ENCODE data around the gene DUS4L. TPM values are rescaled to one million over a fixed set of nuclear protein-coding genes. Genes with fewer than 3 reads are reported as not detected.
"Not testable (repeated sequence)": the region's sequence is repeated elsewhere in the genome, so short reads cannot be mapped to it uniquely, and the experiment has no call there.

DUS4L gene
- total RNA-seq, 1 experiment from 2014 or later: 15.3 TPM

DNA sequence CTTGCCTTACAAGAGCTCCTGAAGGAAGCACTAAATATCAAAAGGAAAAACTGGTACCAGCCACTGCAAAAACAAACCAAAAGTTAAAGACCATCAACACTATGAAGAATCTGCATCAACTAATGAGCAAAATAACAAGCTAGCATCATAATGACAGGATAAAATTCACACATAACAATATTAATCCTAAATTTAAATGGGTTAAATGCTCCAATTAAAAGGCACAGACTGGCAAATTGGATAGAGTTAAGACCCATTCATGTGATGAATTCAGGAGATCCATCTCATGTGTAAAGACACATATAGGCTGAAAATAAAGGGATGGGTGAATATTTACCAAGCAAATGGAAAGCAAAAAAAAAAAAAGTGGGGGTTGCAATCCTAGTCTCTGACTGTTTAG is 29.6 kb upstream of the DUS4L start (continued):
- TF ChIP-seq, protein P1, sequence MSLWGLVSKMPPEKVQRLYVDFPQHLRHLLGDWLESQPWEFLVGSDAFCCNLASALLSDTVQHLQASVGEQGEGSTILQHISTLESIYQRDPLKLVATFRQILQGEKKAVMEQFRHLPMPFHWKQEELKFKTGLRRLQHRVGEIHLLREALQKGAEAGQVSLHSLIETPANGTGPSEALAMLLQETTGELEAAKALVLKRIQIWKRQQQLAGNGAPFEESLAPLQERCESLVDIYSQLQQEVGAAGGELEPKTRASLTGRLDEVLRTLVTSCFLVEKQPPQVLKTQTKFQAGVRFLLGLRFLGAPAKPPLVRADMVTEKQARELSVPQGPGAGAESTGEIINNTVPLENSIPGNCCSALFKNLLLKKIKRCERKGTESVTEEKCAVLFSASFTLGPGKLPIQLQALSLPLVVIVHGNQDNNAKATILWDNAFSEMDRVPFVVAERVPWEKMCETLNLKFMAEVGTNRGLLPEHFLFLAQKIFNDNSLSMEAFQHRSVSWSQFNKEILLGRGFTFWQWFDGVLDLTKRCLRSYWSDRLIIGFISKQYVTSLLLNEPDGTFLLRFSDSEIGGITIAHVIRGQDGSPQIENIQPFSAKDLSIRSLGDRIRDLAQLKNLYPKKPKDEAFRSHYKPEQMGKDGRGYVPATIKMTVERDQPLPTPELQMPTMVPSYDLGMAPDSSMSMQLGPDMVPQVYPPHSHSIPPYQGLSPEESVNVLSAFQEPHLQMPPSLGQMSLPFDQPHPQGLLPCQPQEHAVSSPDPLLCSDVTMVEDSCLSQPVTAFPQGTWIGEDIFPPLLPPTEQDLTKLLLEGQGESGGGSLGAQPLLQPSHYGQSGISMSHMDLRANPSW (CRISPR knock-in tag; conservative IDR thresholded peaks at IDR 0.05; ENCODE audit: low read depth): no peak
- TF ChIP-seq RELA (CRISPR knock-in tag; IDR thresholded peaks at IDR 0.05; ENCODE audit: borderline replicate concordance) (no peak), FOXP1 (CRISPR knock-in tag; IDR thresholded peaks at IDR 0.05; ENCODE audit: borderline replicate concordance) (no peak)
- TF ChIP-seq, protein P2, sequence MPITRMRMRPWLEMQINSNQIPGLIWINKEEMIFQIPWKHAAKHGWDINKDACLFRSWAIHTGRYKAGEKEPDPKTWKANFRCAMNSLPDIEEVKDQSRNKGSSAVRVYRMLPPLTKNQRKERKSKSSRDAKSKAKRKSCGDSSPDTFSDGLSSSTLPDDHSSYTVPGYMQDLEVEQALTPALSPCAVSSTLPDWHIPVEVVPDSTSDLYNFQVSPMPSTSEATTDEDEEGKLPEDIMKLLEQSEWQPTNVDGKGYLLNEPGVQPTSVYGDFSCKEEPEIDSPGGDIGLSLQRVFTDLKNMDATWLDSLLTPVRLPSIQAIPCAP (CRISPR knock-in tag; IDR thresholded peaks at IDR 0.05): no peak
- TF ChIP-seq, protein P3, sequence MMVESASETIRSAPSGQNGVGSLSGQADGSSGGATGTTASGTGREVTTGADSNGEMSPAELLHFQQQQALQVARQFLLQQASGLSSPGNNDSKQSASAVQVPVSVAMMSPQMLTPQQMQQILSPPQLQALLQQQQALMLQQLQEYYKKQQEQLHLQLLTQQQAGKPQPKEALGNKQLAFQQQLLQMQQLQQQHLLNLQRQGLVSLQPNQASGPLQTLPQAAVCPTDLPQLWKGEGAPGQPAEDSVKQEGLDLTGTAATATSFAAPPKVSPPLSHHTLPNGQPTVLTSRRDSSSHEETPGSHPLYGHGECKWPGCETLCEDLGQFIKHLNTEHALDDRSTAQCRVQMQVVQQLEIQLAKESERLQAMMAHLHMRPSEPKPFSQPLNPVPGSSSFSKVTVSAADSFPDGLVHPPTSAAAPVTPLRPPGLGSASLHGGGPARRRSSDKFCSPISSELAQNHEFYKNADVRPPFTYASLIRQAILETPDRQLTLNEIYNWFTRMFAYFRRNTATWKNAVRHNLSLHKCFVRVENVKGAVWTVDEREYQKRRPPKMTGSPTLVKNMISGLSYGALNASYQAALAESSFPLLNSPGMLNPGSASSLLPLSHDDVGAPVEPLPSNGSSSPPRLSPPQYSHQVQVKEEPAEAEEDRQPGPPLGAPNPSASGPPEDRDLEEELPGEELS (CRISPR knock-in tag; IDR thresholded peaks at IDR 0.05): no peak
- TF ChIP-seq, protein P4, sequence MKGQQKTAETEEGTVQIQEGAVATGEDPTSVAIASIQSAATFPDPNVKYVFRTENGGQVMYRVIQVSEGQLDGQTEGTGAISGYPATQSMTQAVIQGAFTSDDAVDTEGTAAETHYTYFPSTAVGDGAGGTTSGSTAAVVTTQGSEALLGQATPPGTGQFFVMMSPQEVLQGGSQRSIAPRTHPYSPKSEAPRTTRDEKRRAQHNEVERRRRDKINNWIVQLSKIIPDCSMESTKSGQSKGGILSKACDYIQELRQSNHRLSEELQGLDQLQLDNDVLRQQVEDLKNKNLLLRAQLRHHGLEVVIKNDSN (CRISPR knock-in tag; IDR thresholded peaks at IDR 0.05): no peak

DNA sequence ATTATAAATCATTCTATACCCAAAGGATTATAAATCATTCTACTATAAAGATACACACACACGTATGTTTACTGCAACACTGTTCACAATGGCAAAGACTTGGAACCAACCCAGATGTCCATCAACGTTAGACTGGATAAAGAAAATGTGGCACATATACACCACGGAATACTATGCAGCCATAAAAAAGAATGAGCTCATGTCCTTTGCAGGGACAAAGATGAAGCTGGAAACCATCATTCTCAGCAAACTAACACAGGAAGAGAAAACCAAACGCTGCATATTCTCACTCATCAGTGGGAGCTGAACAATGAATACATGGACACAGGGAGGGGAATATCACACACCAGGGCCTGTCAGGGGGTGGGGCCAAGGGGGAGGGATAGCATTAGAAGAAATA is 26.5 kb upstream of the DUS4L start:
- POLR2A ChIA-PET; H3K27ac Mint-ChIP-seq; H3K27me3 Mint-ChIP-seq (ENCODE audit: low read depth); CTCF ChIA-PET; ATAC-seq; H3K4me3 Mint-ChIP-seq; DNase-seq (ENCODE audit: low spot score): not testable (repeated sequence)
- H3K4me1 Mint-ChIP-seq: peaks cover 12% of the 10 kb centered on the region
- H3K36me3 Mint-ChIP-seq: peaks cover 12% of the 10 kb centered on the region
- H3K9me3 Mint-ChIP-seq: peaks cover 11% of the 10 kb centered on the region

DNA sequence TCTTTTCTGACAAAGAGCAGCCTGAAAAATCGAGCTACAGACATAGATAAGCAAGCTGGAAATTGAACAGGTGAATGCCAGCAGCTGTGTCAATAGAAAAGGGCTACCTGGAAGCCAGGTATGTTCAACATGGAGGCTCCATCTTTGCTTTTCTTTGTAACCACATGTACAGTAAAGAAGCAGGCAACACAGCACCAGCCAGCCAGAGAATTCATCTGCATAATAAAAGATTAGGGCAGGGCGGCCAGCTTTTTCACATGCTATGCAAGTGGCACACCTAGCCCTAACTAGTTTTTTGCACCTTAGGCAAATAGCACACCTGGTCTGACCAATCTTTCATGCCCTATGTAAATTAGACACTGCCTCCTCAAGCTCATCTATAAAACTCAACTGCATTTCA is 25.8 kb upstream of the DUS4L start:
- ChIA-PET POLR2A (no interaction called here), CTCF (no interaction called here)
- no peak for DNase-seq (ENCODE audit: low spot score)
- H3K27me3 Mint-ChIP-seq (ENCODE audit: low read depth): no peaks in the 10 kb centered on the region
- H3K36me3 Mint-ChIP-seq: peaks cover 14% of the 10 kb centered on the region
- peaks cover 11% of the 10 kb centered on the region for H3K9me3 Mint-ChIP-seq
- peak; percentile 47; the same call in 1 of the 2 replicates for ATAC-seq
- peak overlapping the region; percentile 37; the same call in 1 of the 2 replicates for H3K27ac Mint-ChIP-seq
- H3K4me1 Mint-ChIP-seq: peaks cover 12% of the 10 kb centered on the region
- H3K4me3 Mint-ChIP-seq: no peak overlapping the region
- no peak for TF ChIP-seq NR2C2 (CRISPR knock-in tag; IDR thresholded peaks at IDR 0.05)
- no peak for TF ChIP-seq RORB (CRISPR knock-in tag; IDR thresholded peaks at IDR 0.05)
- TF ChIP-seq, protein P5, sequence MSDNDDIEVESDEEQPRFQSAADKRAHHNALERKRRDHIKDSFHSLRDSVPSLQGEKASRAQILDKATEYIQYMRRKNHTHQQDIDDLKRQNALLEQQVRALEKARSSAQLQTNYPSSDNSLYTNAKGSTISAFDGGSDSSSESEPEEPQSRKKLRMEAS (CRISPR knock-in tag; IDR thresholded peaks at IDR 0.05): no peak
- TF ChIP-seq OVOL2 (CRISPR knock-in tag; IDR thresholded peaks at IDR 0.05; ENCODE audit: borderline replicate concordance): no peak
- TF ChIP-seq, protein P6, sequence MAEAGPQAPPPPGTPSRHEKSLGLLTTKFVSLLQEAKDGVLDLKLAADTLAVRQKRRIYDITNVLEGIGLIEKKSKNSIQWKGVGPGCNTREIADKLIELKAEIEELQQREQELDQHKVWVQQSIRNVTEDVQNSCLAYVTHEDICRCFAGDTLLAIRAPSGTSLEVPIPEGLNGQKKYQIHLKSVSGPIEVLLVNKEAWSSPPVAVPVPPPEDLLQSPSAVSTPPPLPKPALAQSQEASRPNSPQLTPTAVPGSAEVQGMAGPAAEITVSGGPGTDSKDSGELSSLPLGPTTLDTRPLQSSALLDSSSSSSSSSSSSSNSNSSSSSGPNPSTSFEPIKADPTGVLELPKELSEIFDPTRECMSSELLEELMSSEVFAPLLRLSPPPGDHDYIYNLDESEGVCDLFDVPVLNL (CRISPR knock-in tag; IDR thresholded peaks at IDR 0.05; ENCODE audit: borderline replicate concordance, low read depth): no peak
- TF ChIP-seq ZNF138 (CRISPR knock-in tag; conservative IDR thresholded peaks at IDR 0.05): no peak
- TF ChIP-seq, protein P7, sequence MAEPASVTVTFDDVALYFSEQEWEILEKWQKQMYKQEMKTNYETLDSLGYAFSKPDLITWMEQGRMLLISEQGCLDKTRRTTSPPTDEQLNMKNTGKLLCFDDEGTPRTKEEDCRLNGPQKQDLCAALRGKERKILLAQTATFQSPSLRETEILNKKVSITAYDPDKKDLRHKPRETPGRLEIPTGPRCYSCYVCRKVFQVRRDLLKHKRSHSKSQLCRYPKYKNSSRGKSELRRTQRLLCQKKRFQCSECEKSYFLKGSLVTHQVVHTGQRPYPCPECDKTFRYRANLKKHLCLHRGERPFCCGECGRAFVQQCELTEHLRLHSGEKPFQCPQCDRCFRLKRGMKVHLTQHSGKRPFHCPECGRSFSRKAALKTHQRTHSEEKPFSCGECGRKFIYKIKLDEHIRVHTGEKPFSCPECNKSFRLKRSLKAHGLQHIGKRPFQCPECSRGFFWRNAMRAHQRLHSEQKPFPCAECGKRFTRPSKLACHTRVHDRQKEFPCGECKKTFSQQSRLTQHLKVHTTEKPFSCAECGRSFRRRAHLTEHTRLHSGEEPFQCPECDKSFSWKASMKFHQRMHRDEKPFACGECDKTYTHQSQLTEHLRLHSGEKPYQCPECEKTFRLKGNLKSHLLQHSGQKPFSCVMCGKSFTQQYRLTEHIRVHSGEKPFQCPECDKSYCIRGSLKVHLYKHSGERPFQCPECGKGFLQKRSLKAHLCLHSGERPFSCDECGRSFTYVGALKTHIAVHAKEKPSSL (CRISPR knock-in tag; conservative IDR thresholded peaks at IDR 0.05): no peak
- no peak for TF ChIP-seq CREB1 (CRISPR knock-in tag; IDR thresholded peaks at IDR 0.05)
- no peak for TF ChIP-seq ZNF416 (CRISPR knock-in tag; IDR thresholded peaks at IDR 0.05)
- TF ChIP-seq, protein P8, sequence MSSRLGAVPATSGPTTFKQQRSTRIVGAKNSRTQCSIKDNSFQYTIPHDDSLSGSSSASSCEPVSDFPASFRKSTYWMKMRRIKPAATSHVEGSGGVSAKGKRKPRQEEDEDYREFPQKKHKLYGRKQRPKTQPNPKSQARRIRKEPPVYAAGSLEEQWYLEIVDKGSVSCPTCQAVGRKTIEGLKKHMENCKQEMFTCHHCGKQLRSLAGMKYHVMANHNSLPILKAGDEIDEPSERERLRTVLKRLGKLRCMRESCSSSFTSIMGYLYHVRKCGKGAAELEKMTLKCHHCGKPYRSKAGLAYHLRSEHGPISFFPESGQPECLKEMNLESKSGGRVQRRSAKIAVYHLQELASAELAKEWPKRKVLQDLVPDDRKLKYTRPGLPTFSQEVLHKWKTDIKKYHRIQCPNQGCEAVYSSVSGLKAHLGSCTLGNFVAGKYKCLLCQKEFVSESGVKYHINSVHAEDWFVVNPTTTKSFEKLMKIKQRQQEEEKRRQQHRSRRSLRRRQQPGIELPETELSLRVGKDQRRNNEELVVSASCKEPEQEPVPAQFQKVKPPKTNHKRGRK (CRISPR knock-in tag; IDR thresholded peaks at IDR 0.05; ENCODE audit: borderline replicate concordance): no peak
- TF ChIP-seq, protein P9, sequence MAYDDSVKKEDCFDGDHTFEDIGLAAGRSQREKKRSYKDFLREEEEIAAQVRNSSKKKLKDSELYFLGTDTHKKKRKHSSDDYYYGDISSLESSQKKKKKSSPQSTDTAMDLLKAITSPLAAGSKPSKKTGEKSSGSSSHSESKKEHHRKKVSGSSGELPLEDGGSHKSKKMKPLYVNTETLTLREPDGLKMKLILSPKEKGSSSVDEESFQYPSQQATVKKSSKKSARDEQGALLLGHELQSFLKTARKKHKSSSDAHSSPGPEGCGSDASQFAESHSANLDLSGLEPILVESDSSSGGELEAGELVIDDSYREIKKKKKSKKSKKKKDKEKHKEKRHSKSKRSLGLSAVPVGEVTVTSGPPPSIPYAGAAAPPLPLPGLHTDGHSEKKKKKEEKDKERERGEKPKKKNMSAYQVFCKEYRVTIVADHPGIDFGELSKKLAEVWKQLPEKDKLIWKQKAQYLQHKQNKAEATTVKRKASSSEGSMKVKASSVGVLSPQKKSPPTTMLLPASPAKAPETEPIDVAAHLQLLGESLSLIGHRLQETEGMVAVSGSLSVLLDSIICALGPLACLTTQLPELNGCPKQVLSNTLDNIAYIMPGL (CRISPR knock-in tag; IDR thresholded peaks at IDR 0.05): no peak
- no peak for TF ChIP-seq GABPB1 (CRISPR knock-in tag; IDR thresholded peaks at IDR 0.05)
- TF ChIP-seq ZBTB21 (CRISPR knock-in tag; IDR thresholded peaks at IDR 0.05; ENCODE audit: borderline replicate concordance): no peak
- no peak for TF ChIP-seq ZNF396 (CRISPR knock-in tag; IDR thresholded peaks at IDR 0.05; ENCODE audit: borderline replicate concordance)
